VCaP (cell line): ENCODE results near the gene FSTL4.

Source experiments
- H3K27ac ChIP-seq: fragments of 450-650 bp; 2 replicates; pipeline ENCODE4 v1.5.1; 2017
- CTCF ChIP-seq: fragments of 450-650 bp; conservative IDR thresholded peaks from 2 replicates; pipeline ENCODE4 v1.5.1; 2017; ENCODE audit warnings: mild to moderate bottlenecking, moderate library complexity

The FSTL4 gene

GRCh38 chr5:133454442-133454841, 157.9 kb downstream of the FSTL4 start:
- H3K27ac ChIP-seq: no peak overlapping the region
- TF ChIP-seq CTCF: no peak

GRCh38 chr5:133453831-133454230, 158.5 kb downstream of the FSTL4 start:
- no peak overlapping the region for H3K27ac ChIP-seq
- TF ChIP-seq CTCF: no peak

GRCh38 chr5:133453084-133453780, 159.1 kb downstream of the FSTL4 start:
- TF ChIP-seq CTCF: no peak
- H3K27ac ChIP-seq: no peak overlapping the region

- TF ChIP-seq CTCF: no peak
- no peak overlapping the region for H3K27ac ChIP-seq
Observed at GRCh38 chr5:133451926-133452325, 160.4 kb downstream of the FSTL4 start.

GRCh38 chr5:133450286-133450685, 162.1 kb downstream of the FSTL4 start:
- no peak overlapping the region for H3K27ac ChIP-seq
- TF ChIP-seq CTCF: no peak

- H3K27ac ChIP-seq: no peak overlapping the region
- no peak for TF ChIP-seq CTCF
Observed at GRCh38 chr5:133449181-133449580, 163.2 kb downstream of the FSTL4 start.

GRCh38 chr5:133446440-133446839, 165.9 kb downstream of the FSTL4 start:
- no peak for TF ChIP-seq CTCF
- H3K27ac ChIP-seq: no peak overlapping the region
